ENCODE data around the gene YTHDC1.
A peak's percentile ranks its signal among the peaks of the same experiment; 100 is the strongest.
"Not testable (repeated sequence)": the region's sequence is repeated elsewhere in the genome, so short reads cannot be mapped to it uniquely, and the experiment has no call there.

YTHDC1 gene

GRCh38 chr4:68349649-68350360 lies at the start of gene YTHDC1:
Gene YTHDC1 (minus strand): TSS chr4:68350090. CDS start chr4:68349753, 337 bp downstream.
- DNase-seq (ENCODE audit: low read depth in 2 of 2): peak; percentile 88 to 92

DNA sequence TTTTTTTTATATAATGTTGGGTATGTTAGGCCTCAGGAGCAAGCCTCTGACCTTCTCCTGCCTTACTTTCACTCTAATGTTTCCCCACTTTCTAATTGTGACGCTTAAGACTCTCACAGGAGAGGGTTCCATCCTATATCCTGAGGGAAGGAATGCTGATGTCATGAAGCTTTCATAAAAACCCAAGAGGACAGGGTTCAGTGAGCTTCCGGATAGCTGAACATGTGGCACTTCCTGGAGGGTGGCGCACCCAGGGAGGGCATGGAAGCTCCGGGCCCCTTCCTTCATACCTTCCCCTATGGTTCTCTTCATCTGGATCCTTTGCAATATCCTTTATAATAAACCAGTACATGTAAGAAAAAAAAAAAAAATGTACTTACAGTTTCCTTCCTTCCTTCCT lies 49.4 kb upstream of the YTHDC1 start:
- DNase-seq (ENCODE audit: low read depth in 2 of 2): no peak

DNA sequence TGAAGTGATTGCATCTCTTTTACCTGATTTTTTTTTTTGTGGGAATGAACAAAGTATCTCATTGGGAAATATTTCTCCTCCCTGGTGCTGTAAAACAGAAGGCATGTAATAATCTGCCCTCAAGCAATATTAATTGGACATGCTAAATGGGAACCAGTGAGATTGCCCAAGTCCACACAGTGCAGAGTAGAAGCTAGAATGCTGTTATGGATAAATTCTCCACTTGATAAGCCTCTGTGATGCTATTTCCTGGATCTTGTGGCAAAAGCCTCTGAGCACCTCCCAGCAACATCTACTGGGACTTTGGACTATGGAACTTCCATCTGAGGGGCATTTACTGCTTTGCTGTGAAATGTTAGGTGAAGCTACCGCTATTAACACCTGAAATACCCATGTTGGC lies 46.9 kb upstream of the YTHDC1 start:
- DNase-seq (ENCODE audit: low read depth in 2 of 2): no peak

- DNase-seq (ENCODE audit: low read depth in 2 of 2): no peak
Observed at GRCh38 chr4:68391436-68391835, 41.5 kb upstream of the YTHDC1 start.

DNA sequence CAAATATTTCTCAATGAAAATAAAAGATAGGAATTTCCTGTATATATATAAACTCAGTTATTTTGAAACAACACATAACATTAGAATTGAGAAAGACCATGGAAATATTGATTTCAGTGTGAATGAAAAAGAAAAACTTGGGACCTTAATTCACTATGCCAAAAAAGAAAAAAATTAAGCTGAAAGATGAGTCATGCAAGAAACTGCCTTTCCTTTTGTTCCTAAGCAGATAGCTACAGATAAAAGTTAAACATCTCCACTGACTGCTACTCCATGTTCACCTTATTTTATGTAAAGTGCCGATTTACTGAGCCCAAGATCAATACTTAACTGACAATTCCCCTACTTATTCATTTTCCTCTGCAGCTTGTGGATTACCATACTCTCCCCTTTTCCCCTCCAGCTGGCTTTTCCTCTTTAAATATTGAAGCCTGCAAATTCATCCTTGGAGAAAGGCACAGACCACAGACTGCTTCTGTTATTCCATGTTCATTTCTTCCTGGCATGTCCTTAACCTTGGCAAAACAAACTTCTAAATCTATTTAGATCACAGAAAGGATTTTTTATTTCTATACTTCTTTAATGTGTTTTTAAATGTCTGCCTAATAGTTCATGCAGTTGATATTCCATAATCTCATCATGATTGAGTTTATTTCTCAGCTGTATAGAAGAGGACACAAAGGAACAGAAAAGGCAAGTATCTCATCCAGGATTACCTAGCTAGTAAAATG lies 40.5 kb upstream of the YTHDC1 start:
- no peak for DNase-seq (ENCODE audit: low read depth in 2 of 2)

DNA sequence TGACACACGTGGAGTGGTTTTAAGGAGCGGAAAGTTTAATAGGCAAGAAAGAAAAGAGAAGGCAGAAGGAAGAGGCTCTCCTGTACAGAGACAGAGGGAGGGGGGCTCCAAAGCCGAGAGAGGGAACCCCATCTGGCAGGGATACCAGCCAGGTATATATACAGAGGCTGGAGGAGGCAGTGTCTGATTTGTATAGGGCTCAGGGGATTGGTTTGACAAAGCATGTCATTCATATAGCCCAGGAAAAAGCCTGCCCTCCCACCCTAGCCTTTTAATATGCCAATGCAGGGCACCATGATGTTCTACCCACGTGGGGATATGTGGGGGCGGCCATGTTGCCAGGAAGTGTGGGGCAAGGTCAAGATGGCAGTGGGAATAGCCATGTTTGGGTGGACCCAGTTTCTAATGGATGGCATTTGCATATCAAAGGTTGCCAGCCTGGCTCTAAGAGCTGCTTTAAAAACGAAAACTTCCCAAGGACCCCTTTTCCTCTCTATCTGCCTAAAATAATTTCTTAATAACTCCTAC lies 39.6 kb upstream of the YTHDC1 start:
- DNase-seq (ENCODE audit: low read depth in 2 of 2): not testable (repeated sequence)

DNA sequence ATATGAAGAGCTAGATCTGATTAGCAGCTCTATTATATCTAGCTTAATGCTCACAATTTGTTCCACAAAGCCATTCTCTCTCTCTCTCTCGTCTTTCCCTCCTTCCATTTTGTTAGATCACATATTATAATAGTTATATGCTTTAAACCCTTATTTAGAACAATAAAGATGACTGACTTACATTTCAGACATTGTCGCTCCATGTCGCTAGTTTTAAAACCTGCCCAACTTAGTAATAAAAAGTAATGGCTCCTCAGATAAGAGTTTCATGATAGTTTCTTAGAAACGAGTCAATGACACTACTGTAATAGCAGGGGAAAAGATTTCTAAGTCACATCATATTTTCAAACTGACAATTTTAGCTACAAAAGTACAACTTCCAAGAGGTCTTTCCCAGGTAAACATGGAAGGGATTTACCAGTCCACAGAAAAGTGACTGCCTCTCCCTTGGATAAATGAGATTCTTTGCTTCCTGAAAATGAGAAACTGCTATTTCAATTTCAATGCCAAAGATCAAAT lies 38.5 kb upstream of the YTHDC1 start:
- DNase-seq (ENCODE audit: low read depth in 2 of 2): no peak

DNA sequence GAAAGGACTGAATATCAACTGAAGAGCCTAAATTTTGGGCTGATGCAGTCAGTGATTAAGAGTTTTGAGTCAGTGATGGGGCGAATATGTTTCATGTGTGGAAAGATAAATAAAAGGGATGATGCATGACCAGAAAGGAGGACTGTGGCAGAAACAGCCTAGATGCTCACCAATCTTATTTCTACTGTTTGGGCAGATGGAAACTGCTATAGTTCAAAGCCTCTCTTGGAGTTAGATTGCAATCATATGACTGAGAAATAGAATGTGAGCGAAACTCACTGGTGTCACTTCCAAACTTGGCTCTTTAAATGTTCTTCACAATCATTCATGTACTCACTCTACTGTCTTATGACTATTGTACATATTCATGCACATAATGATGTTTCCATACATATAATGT lies 35.4 kb upstream of the YTHDC1 start:
- DNase-seq (ENCODE audit: low read depth in 2 of 2): no peak

GRCh38 chr4:68383115-68383514 lies 33.2 kb upstream of the YTHDC1 start:
- DNase-seq (ENCODE audit: low read depth in 2 of 2): no peak

GRCh38 chr4:68378226-68378625 lies 28.3 kb upstream of the YTHDC1 start:
- DNase-seq (ENCODE audit: low read depth in 2 of 2): no peak

- peak in 1 of 2 donors; percentile 9 for DNase-seq (ENCODE audit: low read depth in 2 of 2)
Observed at GRCh38 chr4:68375667-68376559, 26.0 kb upstream of the YTHDC1 start.

- DNase-seq (ENCODE audit: low read depth in 2 of 2): peak; percentile 4 to 18
Observed at GRCh38 chr4:68373513-68373912, 23.6 kb upstream of the YTHDC1 start.

DNA sequence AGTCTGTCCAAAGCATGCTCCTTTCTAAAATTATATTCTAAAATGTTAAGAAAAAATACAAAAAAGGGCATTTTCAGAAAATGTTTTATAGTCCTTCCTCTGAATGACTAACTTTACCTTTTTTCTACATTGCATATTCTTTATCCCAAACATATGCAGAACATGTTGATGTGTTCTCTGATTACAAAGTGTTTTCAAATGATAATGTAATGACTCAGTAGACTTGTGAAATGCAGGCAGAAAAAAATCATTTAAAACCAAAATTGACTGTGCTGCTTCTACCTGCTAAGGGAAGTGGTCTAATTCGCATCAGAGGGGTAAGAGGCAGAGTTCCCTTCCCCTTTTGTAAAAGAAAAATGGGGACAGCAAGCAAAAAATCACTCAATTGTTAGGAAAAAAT lies 22.7 kb upstream of the YTHDC1 start:
- DNase-seq (ENCODE audit: low read depth in 2 of 2): no peak

DNA sequence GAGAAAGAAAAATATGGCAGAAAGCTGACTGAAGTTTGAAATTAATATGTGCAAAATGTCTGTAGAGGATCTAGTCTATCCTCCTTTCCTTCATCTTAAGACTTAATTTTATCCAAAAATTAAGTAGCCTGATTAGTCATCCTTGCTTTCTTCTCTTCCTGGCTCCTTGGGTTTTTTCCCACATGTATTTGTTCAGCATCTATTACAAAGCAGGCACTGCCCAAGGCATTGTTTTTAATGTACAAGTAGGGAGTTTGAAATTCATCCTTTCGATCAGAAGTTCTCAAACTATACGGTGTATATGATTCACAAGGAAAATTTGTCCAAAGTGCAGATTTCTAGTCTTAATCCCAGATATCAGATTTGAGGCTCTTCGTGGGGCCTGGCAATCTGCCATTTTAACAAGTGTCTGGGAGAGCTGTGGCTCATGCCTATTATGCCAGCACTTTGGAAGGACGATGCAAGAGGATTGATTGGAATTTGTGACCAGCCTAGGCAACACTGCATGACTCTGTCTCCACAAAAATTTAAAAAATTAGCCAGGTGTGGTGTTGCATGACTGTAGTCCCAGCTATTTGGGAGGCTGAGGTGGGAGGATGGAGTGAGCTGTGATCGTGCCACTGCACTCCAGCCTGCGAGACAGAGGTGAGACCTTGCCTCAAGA lies 19.4 kb upstream of the YTHDC1 start:
- DNase-seq (ENCODE audit: low read depth in 2 of 2): no peak

- DNase-seq (ENCODE audit: low read depth in 2 of 2): no peak
Observed at GRCh38 chr4:68368691-68369131, 18.8 kb upstream of the YTHDC1 start.

DNA sequence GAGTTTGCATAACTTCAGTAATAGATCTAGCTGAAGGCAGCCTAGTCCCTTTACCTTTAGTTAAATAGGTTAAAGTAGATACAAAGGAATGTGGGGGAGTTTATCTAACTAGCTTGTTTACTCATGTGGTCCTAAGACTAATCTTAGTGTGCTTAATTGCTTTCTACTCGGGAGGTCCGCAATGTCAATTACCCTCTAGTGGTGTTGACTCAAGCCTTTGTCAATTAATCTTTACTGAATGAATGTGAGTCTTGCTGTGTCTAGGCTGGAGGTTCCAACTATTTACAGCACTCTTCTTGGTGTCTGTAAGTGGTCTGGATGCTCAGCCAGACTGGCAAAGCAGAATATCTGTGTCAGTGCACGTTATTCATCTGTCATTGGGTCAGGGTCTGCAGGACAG lies 17.9 kb upstream of the YTHDC1 start:
- no peak for DNase-seq (ENCODE audit: low read depth in 2 of 2)

DNA sequence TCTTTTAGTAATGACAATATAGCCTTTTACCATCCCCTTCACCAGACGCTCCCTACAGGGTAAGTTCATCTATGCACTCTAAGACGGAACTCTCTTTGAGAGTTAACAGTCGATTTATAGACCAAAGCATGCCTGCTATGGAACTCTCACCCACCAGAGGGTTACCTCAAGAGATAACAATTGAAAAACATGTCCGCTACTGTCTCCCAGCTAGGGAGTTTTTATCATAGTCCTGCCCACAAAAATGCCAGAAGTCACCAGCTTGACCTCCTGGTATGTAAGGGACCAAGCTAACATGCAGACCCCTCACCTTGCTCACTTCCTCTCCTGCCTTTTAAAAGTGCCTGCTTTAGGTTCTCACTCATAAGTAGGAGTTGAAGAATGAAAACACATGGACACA lies 16.7 kb upstream of the YTHDC1 start:
- no peak for DNase-seq (ENCODE audit: low read depth in 2 of 2)

DNA sequence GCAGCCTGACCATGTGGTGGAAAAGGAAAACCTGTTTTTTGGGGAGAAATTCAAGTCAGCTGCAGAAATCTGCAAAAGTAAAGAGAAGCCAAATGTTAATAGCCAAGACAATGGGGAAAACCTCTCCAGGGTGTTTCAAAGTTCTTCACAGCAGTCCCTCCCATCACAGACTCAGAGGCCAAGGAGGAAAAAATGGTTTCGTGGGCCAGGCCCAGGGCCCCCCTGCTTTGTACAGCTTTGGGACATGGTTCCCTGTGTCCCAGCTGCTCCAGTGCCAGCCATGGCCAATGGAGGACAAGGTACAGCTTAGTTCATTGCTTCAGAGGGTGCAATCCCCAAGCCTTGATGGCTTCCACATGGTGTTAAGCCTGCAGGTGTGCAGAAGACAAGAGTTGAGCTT lies 15.2 kb upstream of the YTHDC1 start:
- no peak for DNase-seq (ENCODE audit: low read depth in 2 of 2)

- no peak for DNase-seq (ENCODE audit: low read depth in 2 of 2)
Observed at GRCh38 chr4:68361146-68361589, 11.3 kb upstream of the YTHDC1 start.

GRCh38 chr4:68360231-68360968 lies 10.5 kb upstream of the YTHDC1 start:
- no peak for DNase-seq (ENCODE audit: low read depth in 2 of 2)
